ENCODE measurements around the gene NIPAL3. TPM values are rescaled to one million over a fixed set of nuclear protein-coding genes. Genes with fewer than 3 reads are reported as not detected.
A peak's percentile ranks its signal among the peaks of the same experiment; 100 is the strongest.

NIPAL3 gene
- total RNA-seq, 4 donors from 2014 or later, result 34.8 to 55.8 (median 46.8) TPM

DNA sequence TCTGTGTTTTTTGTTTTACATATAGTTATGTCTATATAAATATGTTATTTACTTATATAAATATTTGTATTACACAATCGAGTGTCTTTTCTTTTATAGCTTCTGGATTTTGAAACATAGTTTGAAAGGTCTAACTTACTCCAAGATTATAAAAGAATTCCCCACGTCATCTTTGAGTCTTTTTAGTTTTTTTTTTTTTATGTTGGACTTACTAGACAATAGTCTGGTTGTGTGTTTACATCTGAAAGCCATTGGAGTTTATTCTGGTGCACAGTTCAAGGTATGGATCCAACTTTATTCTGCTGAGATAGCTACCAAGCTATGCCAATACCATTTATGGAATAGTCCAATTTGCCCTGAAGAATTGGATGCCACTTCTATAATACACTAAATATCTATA, 61.0 kb downstream of the NIPAL3 start:
- DNase-seq, result no peak
- in situ Hi-C loops (cut with MboI; ENCODE audit: low pct_ligation_motif_present in 1 of 4, low pct_unique_long_range_greater_than_20kb in 1 of 4, low sequenced_read_pairs in 3 of 4), result no loop called here
- Histone ChIP-seq H3K4me3 (no peak overlapping the region), H3K36me3 (peaks cover 0 to 4% (median 0%) of the 10 kb centered on the region in 4 donors), H3K9me3 (no peaks in the 10 kb centered on the region), H3K27ac (no peak overlapping the region), H3K4me1 (no peaks in the 10 kb centered on the region), H3K27me3 (no peaks in the 10 kb centered on the region)
- TF ChIP-seq POLR2A (IDR thresholded peaks at IDR 0.05), result no peak
- TF ChIP-seq, protein P1, sequence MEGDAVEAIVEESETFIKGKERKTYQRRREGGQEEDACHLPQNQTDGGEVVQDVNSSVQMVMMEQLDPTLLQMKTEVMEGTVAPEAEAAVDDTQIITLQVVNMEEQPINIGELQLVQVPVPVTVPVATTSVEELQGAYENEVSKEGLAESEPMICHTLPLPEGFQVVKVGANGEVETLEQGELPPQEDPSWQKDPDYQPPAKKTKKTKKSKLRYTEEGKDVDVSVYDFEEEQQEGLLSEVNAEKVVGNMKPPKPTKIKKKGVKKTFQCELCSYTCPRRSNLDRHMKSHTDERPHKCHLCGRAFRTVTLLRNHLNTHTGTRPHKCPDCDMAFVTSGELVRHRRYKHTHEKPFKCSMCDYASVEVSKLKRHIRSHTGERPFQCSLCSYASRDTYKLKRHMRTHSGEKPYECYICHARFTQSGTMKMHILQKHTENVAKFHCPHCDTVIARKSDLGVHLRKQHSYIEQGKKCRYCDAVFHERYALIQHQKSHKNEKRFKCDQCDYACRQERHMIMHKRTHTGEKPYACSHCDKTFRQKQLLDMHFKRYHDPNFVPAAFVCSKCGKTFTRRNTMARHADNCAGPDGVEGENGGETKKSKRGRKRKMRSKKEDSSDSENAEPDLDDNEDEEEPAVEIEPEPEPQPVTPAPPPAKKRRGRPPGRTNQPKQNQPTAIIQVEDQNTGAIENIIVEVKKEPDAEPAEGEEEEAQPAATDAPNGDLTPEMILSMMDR (IDR thresholded peaks at IDR 0.05), result no peak
- intact Hi-C loops (cut with DNase I; ENCODE audit: low total_unique reads), result no loop called here
- 14 to 34% methylated on average over 2 of the region's 2 CpGs for WGBS, 2 donors (ENCODE audit: low coverage in 1 of 2)

- H3K4me3 ChIP-seq, result no peak overlapping the region
- intact Hi-C loops (cut with DNase I; ENCODE audit: low total_unique reads) (no loop called here), in situ Hi-C loops (cut with MboI; ENCODE audit: low pct_ligation_motif_present in 1 of 4, low pct_unique_long_range_greater_than_20kb in 1 of 4, low sequenced_read_pairs in 3 of 4) (no loop called here)
- 61 to 71% methylated on average over 3 to 4 of the region's 4 CpGs for WGBS, 2 donors (ENCODE audit: low coverage in 1 of 2)
- H3K9me3 ChIP-seq, result no peaks in the 10 kb centered on the region
- H3K4me1 ChIP-seq, result no peaks in the 10 kb centered on the region
- no peak overlapping the region for H3K27ac ChIP-seq
- TF ChIP-seq POLR2A (IDR thresholded peaks at IDR 0.05), result no peak
- TF ChIP-seq, protein P1 (IDR thresholded peaks at IDR 0.05), result no peak
- no peaks in the 10 kb centered on the region for H3K27me3 ChIP-seq
- DNase-seq, result no peak
- peaks cover 0 to 4% (median 0%) of the 10 kb centered on the region in 4 donors for H3K36me3 ChIP-seq
Observed at GRCh38 chr1:24477309-24477708, 61.7 kb downstream of the NIPAL3 start.

DNA sequence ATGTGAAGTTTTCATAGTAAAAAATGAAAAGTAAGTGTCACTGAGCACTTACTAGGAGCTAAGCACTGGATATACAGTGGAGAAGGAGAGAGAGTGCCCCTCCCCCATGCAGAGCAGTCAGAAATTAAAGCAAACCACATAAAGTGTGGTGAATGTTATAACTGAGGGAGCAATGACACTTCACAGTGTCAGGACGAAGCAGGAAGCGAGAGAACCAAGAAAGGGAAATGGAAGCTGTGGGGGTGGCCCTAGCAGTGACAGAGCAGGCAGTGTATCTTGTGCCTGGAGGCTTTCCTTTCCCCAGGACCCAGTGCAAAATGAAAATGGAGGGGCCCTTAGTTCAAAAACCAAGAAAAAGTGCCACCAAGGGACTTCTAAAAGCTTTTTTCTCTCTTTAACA, 65.5 kb downstream of the NIPAL3 start:
- Histone ChIP-seq H3K9me3 (no peaks in the 10 kb centered on the region), H3K4me1 (no peaks in the 10 kb centered on the region), H3K27me3 (no peaks in the 10 kb centered on the region), H3K36me3 (no peaks in the 10 kb centered on the region), H3K27ac (peak overlapping the region in 2 of 4 donors; percentile 15 to 24), H3K4me3 (no peak overlapping the region)
- 40 to 69% methylated on average over 2 of the region's 2 CpGs for WGBS, 2 donors (ENCODE audit: low coverage in 1 of 2)
- in situ Hi-C loops (cut with MboI; ENCODE audit: low pct_ligation_motif_present in 1 of 4, low pct_unique_long_range_greater_than_20kb in 1 of 4, low sequenced_read_pairs in 3 of 4) (no loop called here), intact Hi-C loops (cut with DNase I; ENCODE audit: low total_unique reads) (no loop called here)
- peak; percentile 29 for DNase-seq
- TF ChIP-seq, protein P1 (IDR thresholded peaks at IDR 0.05), result no peak
- TF ChIP-seq POLR2AphosphoS5 (IDR thresholded peaks at IDR 0.05) (no peak), POLR2A (IDR thresholded peaks at IDR 0.05) (no peak), EP300 (IDR thresholded peaks at IDR 0.05; ENCODE audit: low read depth) (no peak)

GRCh38 chr1:24481843-24482610, 66.4 kb downstream of the NIPAL3 start:
- no peaks in the 10 kb centered on the region for H3K27me3 ChIP-seq
- DNase-seq, result no peak
- WGBS, 2 donors (ENCODE audit: low coverage in 1 of 2), result 80 to 89% methylated on average over 2 to 16 of the region's 16 CpGs
- no peak overlapping the region for H3K4me3 ChIP-seq
- no peaks in the 10 kb centered on the region for H3K36me3 ChIP-seq
- no peak for TF ChIP-seq EP300 (IDR thresholded peaks at IDR 0.05; ENCODE audit: low read depth)
- no peak for TF ChIP-seq POLR2A (IDR thresholded peaks at IDR 0.05)
- no peak for TF ChIP-seq POLR2AphosphoS5 (IDR thresholded peaks at IDR 0.05)
- in situ Hi-C loops (cut with MboI; ENCODE audit: low pct_ligation_motif_present in 1 of 4, low pct_unique_long_range_greater_than_20kb in 1 of 4, low sequenced_read_pairs in 3 of 4) (no loop called here), intact Hi-C loops (cut with DNase I; ENCODE audit: low total_unique reads) (no loop called here)
- H3K9me3 ChIP-seq, result no peaks in the 10 kb centered on the region
- no peaks in the 10 kb centered on the region for H3K4me1 ChIP-seq
- peak overlapping the region in 1 of 4 donors; percentile 24 for H3K27ac ChIP-seq

DNA sequence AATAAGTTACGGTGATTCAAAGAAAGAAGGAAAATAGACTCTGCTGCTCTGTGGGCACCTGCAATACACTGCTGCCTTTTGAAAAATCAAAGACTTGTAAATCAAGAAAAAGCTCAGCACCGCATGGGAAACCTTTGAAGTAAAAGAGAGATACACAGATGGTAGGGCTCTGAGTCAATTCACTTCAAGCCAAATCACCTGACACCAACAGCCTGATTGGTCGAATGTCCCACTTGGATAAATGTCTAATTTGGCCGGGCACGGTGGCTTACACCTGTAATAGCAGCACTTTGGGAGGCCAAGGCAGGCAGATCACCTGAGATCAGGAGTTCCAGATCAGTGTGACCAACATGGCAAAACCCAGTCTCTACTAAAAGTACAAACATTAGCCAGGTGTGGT, 67.8 kb downstream of the NIPAL3 start:
- Histone ChIP-seq H3K9me3 (no peaks in the 10 kb centered on the region), H3K27ac (no peak overlapping the region), H3K4me3 (no peak overlapping the region), H3K36me3 (no peaks in the 10 kb centered on the region), H3K4me1 (no peaks in the 10 kb centered on the region), H3K27me3 (no peaks in the 10 kb centered on the region)
- in situ Hi-C loops (cut with MboI; ENCODE audit: low pct_ligation_motif_present in 1 of 4, low pct_unique_long_range_greater_than_20kb in 1 of 4, low sequenced_read_pairs in 3 of 4), result no loop called here
- intact Hi-C loops (cut with DNase I; ENCODE audit: low total_unique reads), result no loop called here
- TF ChIP-seq EP300 (IDR thresholded peaks at IDR 0.05; ENCODE audit: low read depth) (no peak), POLR2AphosphoS5 (IDR thresholded peaks at IDR 0.05) (no peak), POLR2A (IDR thresholded peaks at IDR 0.05) (no peak)
- TF ChIP-seq, protein P1 (IDR thresholded peaks at IDR 0.05), result no peak
- no peak for DNase-seq
- 86 to 100% methylated on average over 2 to 5 of the region's 5 CpGs for WGBS, 2 donors (ENCODE audit: low coverage in 1 of 2)
